SU-DHL-6 (cell line): ENCODE data around the gene POLN.

Experiments
- H2AFZ ChIP-seq: fragments of 200-600 bp; sonication (generic); 2 replicates; pipeline ENCODE4 v1.6.1; 2014; ENCODE audit warnings: low read depth, mild to moderate bottlenecking, moderate library complexity, mixed read lengths, antibody characterized with exemption, low read length; ENCODE audit not compliant: severe bottlenecking
- H3F3A ChIP-seq: fragments of 200-600 bp; shearing (Covaris generic); 2 replicates; pipeline ENCODE4 v1.6.0; 2016; ENCODE audit warnings: antibody characterized with exemption, mild to moderate bottlenecking; ENCODE audit not compliant: insufficient read depth
- H3K27ac ChIP-seq: fragments of 200-600 bp; sonication (generic); 2 replicates; pipeline ENCODE4 v1.5.1; 2016; ENCODE audit warnings: low read depth, mild to moderate bottlenecking, low read length, moderate library complexity, mixed read lengths
- H3K27me3 ChIP-seq: fragments of 200-600 bp; sonication (generic), shearing (Covaris generic); 2 replicates; pipeline ENCODE4 v1.6.0; 2014; ENCODE audit warnings: mild to moderate bottlenecking, low read length
- H3K36me3 ChIP-seq: fragments of 200-600 bp; sonication (generic); 2 replicates; pipeline ENCODE4 v1.6.1; 2014; ENCODE audit warnings: mild to moderate bottlenecking, low read length, mixed read lengths
- H3K4me2 ChIP-seq: fragments of 300-600, 200-600 bp; shearing (Covaris generic), sonication (generic); 2 replicates; pipeline ENCODE4 v1.6.0; 2014; ENCODE audit warnings: low read length, low read depth, mild to moderate bottlenecking; ENCODE audit not compliant: poor library complexity, severe bottlenecking
- H3K4me3 ChIP-seq: fragments of 200-600 bp; sonication (generic); 2 replicates; pipeline ENCODE4 v1.5.1; 2014; ENCODE audit warnings: antibody characterized with exemption, low read length, mild to moderate bottlenecking, mixed read lengths; ENCODE audit not compliant: insufficient read depth, poor library complexity, severe bottlenecking
- H3K79me2 ChIP-seq: fragments of 200-600 bp; sonication (generic); 2 replicates; pipeline ENCODE4 v1.6.1; 2014; ENCODE audit warnings: mild to moderate bottlenecking, low read length, moderate library complexity; ENCODE audit not compliant: insufficient read depth
- H3K9ac ChIP-seq: fragments of 200-600 bp; sonication (generic); 2 replicates; pipeline ENCODE4 v1.7.0; 2014; ENCODE audit warnings: mild to moderate bottlenecking, low read length
- H3K9me2 ChIP-seq: fragments of 200-600 bp; sonication (generic); replicated peaks from 2 replicates; pipeline ENCODE4 v1.6.1; 2014; ENCODE audit warnings: low read length; ENCODE audit not compliant: insufficient read depth
- H3K9me3 ChIP-seq: fragments of 200-600 bp; sonication (generic); 2 replicates; pipeline ENCODE4 v1.6.1; 2014; ENCODE audit warnings: low read length, mixed read lengths; ENCODE audit not compliant: insufficient read depth
- H4K20me1 ChIP-seq: fragments of 200-600 bp; sonication (generic); 2 replicates; pipeline ENCODE4 v1.6.1; 2014; ENCODE audit warnings: low read depth, mild to moderate bottlenecking, antibody characterized with exemption, low read length, moderate library complexity, mixed read lengths
- CTCF ChIP-seq: fragments of 200-600 bp; sonication (generic); IDR thresholded peaks from one replicate; pipeline ENCODE4 v1.5.1; 2017; ENCODE audit warnings: antibody characterized with exemption, mild to moderate bottlenecking, low read length, moderate library complexity; ENCODE audit not compliant: insufficient read depth, poor library complexity, severe bottlenecking
- EZH2phosphoT487 ChIP-seq: fragments of 200-600 bp; sonication (generic), shearing (Covaris generic); conservative IDR thresholded peaks from 2 replicates; pipeline ENCODE4 v1.6.1; 2018; ENCODE audit warnings: mild to moderate bottlenecking, antibody characterized with exemption, low read length, moderate library complexity, mixed read lengths

POLN gene

DNA sequence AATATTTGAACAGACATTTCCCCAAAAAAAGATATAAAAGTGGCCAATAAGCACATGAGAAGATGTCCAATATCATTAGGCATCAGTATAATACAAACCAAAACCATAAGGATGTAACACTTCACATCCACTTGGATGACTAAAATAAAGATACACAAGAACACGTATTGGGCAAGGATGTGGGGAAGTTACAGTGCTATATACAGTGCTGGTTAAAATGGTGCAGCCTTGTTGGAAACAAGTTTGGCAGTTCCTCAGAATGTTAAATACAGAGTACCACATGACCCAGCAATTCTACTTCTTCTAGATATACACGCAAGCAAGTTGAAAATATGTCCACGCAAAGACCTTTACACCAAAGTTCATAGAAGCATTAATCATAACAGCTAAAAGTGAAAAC lies 58.9 kb downstream of the POLN start:
- no peak for TF ChIP-seq EZH2phosphoT487
- no peak for TF ChIP-seq CTCF
- no peak overlapping the region for H3K27ac ChIP-seq
- no peak overlapping the region for H3K4me2 ChIP-seq
- no peak overlapping the region for H3K4me3 ChIP-seq
- H2AFZ ChIP-seq = no peak overlapping the region
- H3K9ac ChIP-seq = no peak overlapping the region
- H3F3A ChIP-seq = no peaks in the 10 kb centered on the region
- no peaks in the 10 kb centered on the region for H3K9me2 ChIP-seq
- H3K79me2 ChIP-seq = no peaks in the 10 kb centered on the region
- no peaks in the 10 kb centered on the region for H3K36me3 ChIP-seq
- H3K9me3 ChIP-seq = no peaks in the 10 kb centered on the region
- H3K27me3 ChIP-seq = no peaks in the 10 kb centered on the region
- H4K20me1 ChIP-seq = no peaks in the 10 kb centered on the region

GRCh38 chr4:2180410-2180809 lies 61.5 kb downstream of the POLN start:
- Histone ChIP-seq H3K27ac (no peak overlapping the region), H3K36me3 (no peaks in the 10 kb centered on the region), H3K4me2 (no peak overlapping the region), H3K79me2 (no peaks in the 10 kb centered on the region), H2AFZ (no peak overlapping the region), H3K9ac (no peak overlapping the region), H3K9me3 (no peaks in the 10 kb centered on the region), H3K4me3 (no peak overlapping the region), H3K9me2 (no peaks in the 10 kb centered on the region), H3K27me3 (no peaks in the 10 kb centered on the region), H3F3A (no peaks in the 10 kb centered on the region), H4K20me1 (no peaks in the 10 kb centered on the region)
- no peak for TF ChIP-seq CTCF
- TF ChIP-seq EZH2phosphoT487 = no peak

GRCh38 chr4:2179717-2180116 lies 62.2 kb downstream of the POLN start:
- no peak for TF ChIP-seq CTCF
- TF ChIP-seq EZH2phosphoT487 = no peak
- Histone ChIP-seq H3K4me3 (no peak overlapping the region), H3K79me2 (no peaks in the 10 kb centered on the region), H3K27ac (no peak overlapping the region), H3K36me3 (no peaks in the 10 kb centered on the region), H3K9me3 (no peaks in the 10 kb centered on the region), H3K4me2 (no peak overlapping the region), H4K20me1 (no peaks in the 10 kb centered on the region), H3F3A (no peaks in the 10 kb centered on the region), H3K9me2 (no peaks in the 10 kb centered on the region), H2AFZ (no peak overlapping the region), H3K9ac (no peak overlapping the region), H3K27me3 (no peaks in the 10 kb centered on the region)

GRCh38 chr4:2178986-2179385 lies 62.9 kb downstream of the POLN start:
- Histone ChIP-seq H3F3A (no peaks in the 10 kb centered on the region), H3K9me3 (no peaks in the 10 kb centered on the region), H3K4me2 (no peak overlapping the region), H3K79me2 (no peaks in the 10 kb centered on the region), H3K36me3 (no peaks in the 10 kb centered on the region), H3K9ac (no peak overlapping the region), H3K27ac (no peak overlapping the region), H3K27me3 (no peaks in the 10 kb centered on the region), H3K9me2 (no peaks in the 10 kb centered on the region), H3K4me3 (no peak overlapping the region), H2AFZ (no peak overlapping the region), H4K20me1 (no peaks in the 10 kb centered on the region)
- TF ChIP-seq CTCF (no peak), EZH2phosphoT487 (no peak)
